ENCODE measurements around the gene NEUROD4.

NEUROD4 gene

GRCh38 chr12:55008944-55009585, 10.7 kb upstream of the NEUROD4 start:
- TF ChIP-seq SPI1 (IDR thresholded peaks at IDR 0.05; ENCODE audit: borderline replicate concordance, low read depth) = no peak
- TF ChIP-seq GABPA (IDR thresholded peaks at IDR 0.05; ENCODE audit: low read depth) = no peak
- no peak for TF ChIP-seq POLR2AphosphoS5 (IDR thresholded peaks at IDR 0.05; ENCODE audit: low read depth)
- no peak for TF ChIP-seq CTCF (IDR thresholded peaks at IDR 0.05; ENCODE audit: insufficient read depth, low read length)
- no peak for TF ChIP-seq REST (IDR thresholded peaks at IDR 0.05; ENCODE audit: insufficient replicate concordance, low read depth)
- H3K27me3 ChIP-seq (ENCODE audit: insufficient read depth, poor library complexity, severe bottlenecking) = peaks cover 9% of the 10 kb centered on the region
- H3K27ac ChIP-seq (replicated peaks) = no peak overlapping the region
- no peak for DNase-seq (ENCODE audit: low read depth in 1 of 2, low spot score in 1 of 2)
- no peak overlapping the region for H3K4me3 ChIP-seq (replicated peaks; ENCODE audit: insufficient read depth, low read length)

- Histone ChIP-seq H3K27me3 (ENCODE audit: insufficient read depth, poor library complexity, severe bottlenecking) (peaks cover 21% of the 10 kb centered on the region), H3K4me3 (replicated peaks; ENCODE audit: insufficient read depth, low read length) (no peak overlapping the region), H3K27ac (replicated peaks) (no peak overlapping the region)
- TF ChIP-seq POLR2AphosphoS5 (IDR thresholded peaks at IDR 0.05; ENCODE audit: low read depth) (no peak), GABPA (IDR thresholded peaks at IDR 0.05; ENCODE audit: low read depth) (no peak), SPI1 (IDR thresholded peaks at IDR 0.05; ENCODE audit: borderline replicate concordance, low read depth) (no peak), REST (IDR thresholded peaks at IDR 0.05; ENCODE audit: insufficient replicate concordance, low read depth) (no peak)
- no peak for DNase-seq (ENCODE audit: low read depth in 1 of 2, low spot score in 1 of 2)
Observed at GRCh38 chr12:55017416-55017925, 2.3 kb upstream of the NEUROD4 start.

- no peak overlapping the region for H3K27ac ChIP-seq (replicated peaks)
- TF ChIP-seq POLR2AphosphoS5 (IDR thresholded peaks at IDR 0.05; ENCODE audit: low read depth) (no peak), SPI1 (IDR thresholded peaks at IDR 0.05; ENCODE audit: borderline replicate concordance, low read depth) (no peak), REST (IDR thresholded peaks at IDR 0.05; ENCODE audit: insufficient replicate concordance, low read depth) (no peak), GABPA (IDR thresholded peaks at IDR 0.05; ENCODE audit: low read depth) (no peak)
- no peak for DNase-seq (ENCODE audit: low read depth in 1 of 2, low spot score in 1 of 2)
- H3K4me3 ChIP-seq (replicated peaks; ENCODE audit: insufficient read depth, low read length) = no peak overlapping the region
- peaks cover 35% of the 10 kb centered on the region for H3K27me3 ChIP-seq (ENCODE audit: insufficient read depth, poor library complexity, severe bottlenecking)
Observed at GRCh38 chr12:55024575-55024974, 4.8 kb downstream of the NEUROD4 start.

GRCh38 chr12:55025508-55025907, 5.7 kb downstream of the NEUROD4 start:
- Histone ChIP-seq H3K4me3 (replicated peaks; ENCODE audit: insufficient read depth, low read length) (no peak overlapping the region), H3K27ac (replicated peaks) (no peak overlapping the region), H3K27me3 (ENCODE audit: insufficient read depth, poor library complexity, severe bottlenecking) (peaks cover 29% of the 10 kb centered on the region)
- no peak for DNase-seq (ENCODE audit: low read depth in 1 of 2, low spot score in 1 of 2)
- TF ChIP-seq POLR2AphosphoS5 (IDR thresholded peaks at IDR 0.05; ENCODE audit: low read depth) (no peak), CTCF (IDR thresholded peaks at IDR 0.05; ENCODE audit: insufficient read depth, low read length) (no peak), GABPA (IDR thresholded peaks at IDR 0.05; ENCODE audit: low read depth) (no peak), SPI1 (IDR thresholded peaks at IDR 0.05; ENCODE audit: borderline replicate concordance, low read depth) (no peak)

Measured in HL-60 (cell line).